HUES48 (cell line): ENCODE results near the gene ZNF287.

ENCODE experiments used
- H3K27ac ChIP-seq: one replicate; pipeline ENCODE4 v1.7.0; 2013; ENCODE audit warnings: low read depth, low read length, inconsistent platforms
- H3K27me3 ChIP-seq: 2 replicates; pipeline ENCODE4 v1.6.1; 2013; ENCODE audit warnings: mild to moderate bottlenecking, low read length; ENCODE audit not compliant: control insufficient read depth, insufficient read depth
- H3K36me3 ChIP-seq: 2 replicates; pipeline ENCODE4 v1.6.1; 2013; ENCODE audit warnings: low read length; ENCODE audit not compliant: control insufficient read depth, insufficient read depth
- H3K4me1 ChIP-seq: 2 replicates; pipeline ENCODE4 v1.6.1; 2013; ENCODE audit warnings: mild to moderate bottlenecking, low read length; ENCODE audit not compliant: control insufficient read depth, insufficient read depth
- H3K4me3 ChIP-seq: 2 replicates; pipeline ENCODE4 v1.5.1; 2013; ENCODE audit warnings: mild to moderate bottlenecking, low read depth, low read length
- H3K9ac ChIP-seq: 2 replicates; pipeline ENCODE4 v1.6.1; 2013; ENCODE audit warnings: mild to moderate bottlenecking, low read depth, low read length, moderate library complexity
- H3K9me3 ChIP-seq: 2 replicates; pipeline ENCODE4 v1.6.1; 2013; ENCODE audit warnings: low read length; ENCODE audit not compliant: control insufficient read depth, insufficient read depth

The ZNF287 gene

GRCh38 chr17:16568541-16569357, at the start of gene ZNF287:
TSS of gene ZNF287 (minus strand) at chr17:16569204. CDS start at chr17:16567731, 1,473 bp downstream.
- Histone ChIP-seq H3K36me3 (no peaks in the 10 kb centered on the region), H3K9ac (no peak within 1 kb of the TSS), H3K4me3 (peak within 1 kb of the TSS; percentile 82), H3K27me3 (peaks cover 24% of the 10 kb centered on the region), H3K27ac (no peak within 1 kb of the TSS), H3K9me3 (no peaks in the 10 kb centered on the region), H3K4me1 (no peaks in the 10 kb centered on the region; the same call in 1 of the 2 replicates)

- Histone ChIP-seq H3K36me3 (no peaks in the 10 kb centered on the region), H3K27me3 (no peaks in the 10 kb centered on the region), H3K27ac (no peak overlapping the region), H3K4me3 (no peak overlapping the region), H3K9ac (no peak overlapping the region), H3K4me1 (no peaks in the 10 kb centered on the region), H3K9me3 (peaks cover 45% of the 10 kb centered on the region)
Observed at GRCh38 chr17:16617481-16618060, 48.6 kb upstream of the ZNF287 start.

DNA sequence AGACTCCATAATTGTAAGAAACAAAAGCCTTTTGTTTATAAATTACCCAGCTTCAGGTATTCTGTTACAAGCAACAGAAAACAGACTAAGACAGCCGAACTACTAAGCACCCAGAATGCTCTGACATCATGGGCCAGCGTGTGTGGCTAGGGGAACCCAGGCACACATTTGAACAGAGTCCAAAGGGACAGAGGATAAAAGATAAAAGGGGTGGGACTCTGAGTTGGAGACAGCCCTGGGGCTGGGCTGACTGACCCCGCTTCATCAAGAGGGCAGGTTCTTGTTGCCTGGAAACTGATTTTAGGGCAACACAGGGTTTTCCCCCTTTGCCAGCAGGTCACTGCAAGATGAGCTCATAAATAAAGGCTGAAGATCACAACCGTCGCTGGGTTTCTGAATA, 30.5 kb upstream of the ZNF287 start:
- Histone ChIP-seq H3K4me3 (no peak overlapping the region), H3K9me3 (no peaks in the 10 kb centered on the region; the same call in 1 of the 2 replicates), H3K27me3 (no peaks in the 10 kb centered on the region)

GRCh38 chr17:16593356-16594102, 24.5 kb upstream of the ZNF287 start:
- Histone ChIP-seq H3K4me3 (no peak overlapping the region), H3K27ac (no peak overlapping the region), H3K9me3 (peaks cover 5% of the 10 kb centered on the region; the same call in 1 of the 2 replicates), H3K9ac (no peak overlapping the region), H3K36me3 (no peaks in the 10 kb centered on the region), H3K4me1 (no peaks in the 10 kb centered on the region), H3K27me3 (peaks cover 7% of the 10 kb centered on the region)

More for the DNA sequence above, 30.5 kb upstream of the ZNF287 start:
- Histone ChIP-seq H3K36me3 (no peaks in the 10 kb centered on the region), H3K4me1 (no peaks in the 10 kb centered on the region), H3K27ac (no peak overlapping the region), H3K9ac (no peak overlapping the region)

- H3K27ac ChIP-seq, result no peak overlapping the region
- H3K4me1 ChIP-seq, result no peaks in the 10 kb centered on the region
- peak overlapping the region; percentile 91 for H3K4me3 ChIP-seq
- peaks cover 21% of the 10 kb centered on the region for H3K27me3 ChIP-seq
- peak overlapping the region; percentile 76 for H3K9ac ChIP-seq
- peaks cover 5% of the 10 kb centered on the region; the same call in 1 of the 2 replicates for H3K9me3 ChIP-seq
- H3K36me3 ChIP-seq, result no peaks in the 10 kb centered on the region
Observed at GRCh38 chr17:16589097-16589969, 20.3 kb upstream of the ZNF287 start.

DNA sequence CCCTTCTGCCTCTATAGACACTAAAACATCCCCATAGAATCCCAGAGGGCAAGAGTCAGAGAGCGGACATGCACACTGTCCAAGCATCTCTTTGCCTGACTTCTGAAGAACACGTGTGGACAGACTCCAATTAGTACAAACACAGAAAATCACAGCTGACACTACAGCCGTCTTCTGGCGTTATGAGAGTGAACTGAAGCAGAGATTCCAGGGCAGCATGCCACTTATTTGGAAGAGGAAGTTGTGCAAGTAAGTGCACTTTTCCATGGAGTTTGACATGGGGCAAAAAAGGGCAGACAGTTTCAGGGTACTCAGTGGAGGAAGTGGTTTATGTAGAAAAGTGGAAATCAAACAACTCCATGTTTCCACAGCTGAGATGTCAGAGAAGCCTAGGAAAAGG, 16.8 kb upstream of the ZNF287 start:
- peaks cover 21% of the 10 kb centered on the region for H3K27me3 ChIP-seq

DNA sequence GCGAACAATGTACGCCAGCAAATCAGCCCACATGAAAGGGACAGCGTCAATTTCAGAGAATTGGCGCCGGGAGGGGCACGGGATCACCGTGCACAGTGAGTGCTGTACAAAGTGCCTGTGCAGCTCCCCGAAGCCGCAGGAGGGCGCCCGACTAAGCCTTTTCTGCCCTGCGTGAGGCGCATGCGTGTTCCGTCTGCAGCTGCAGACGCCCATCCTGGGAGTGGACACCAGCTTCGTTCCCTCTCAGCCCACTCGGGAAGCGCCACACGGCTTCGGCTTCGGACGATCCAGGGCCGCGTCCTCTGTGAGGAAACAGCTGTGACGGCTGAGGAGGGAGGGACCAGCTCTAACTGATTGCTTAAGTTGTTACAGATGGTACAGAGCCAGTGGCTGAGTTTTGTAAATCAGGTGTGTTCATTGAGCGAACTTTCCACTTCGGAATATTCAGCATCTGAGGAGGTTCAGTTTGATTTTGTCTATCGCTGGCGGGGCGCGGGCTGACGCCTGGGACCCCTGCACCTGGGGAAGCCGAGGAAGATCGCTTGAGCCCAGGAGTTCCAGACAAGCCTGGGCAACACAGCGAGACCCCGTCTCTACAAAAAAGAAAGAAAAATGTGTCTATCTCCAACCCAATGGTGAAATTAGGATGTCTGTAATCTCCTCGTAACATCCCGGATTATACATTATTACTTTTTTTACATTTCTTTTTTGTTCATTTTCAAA, 15.4 kb upstream of the ZNF287 start:
- H3K9ac ChIP-seq, result no peak overlapping the region
- no peaks in the 10 kb centered on the region for H3K36me3 ChIP-seq
- peaks cover 21% of the 10 kb centered on the region for H3K27me3 ChIP-seq
- H3K4me1 ChIP-seq, result no peaks in the 10 kb centered on the region
- H3K27ac ChIP-seq, result no peak overlapping the region
- peak overlapping the region; percentile 54 for H3K4me3 ChIP-seq
- H3K9me3 ChIP-seq, result no peaks in the 10 kb centered on the region

More for the DNA sequence above, 16.8 kb upstream of the ZNF287 start:
- Histone ChIP-seq H3K36me3 (no peaks in the 10 kb centered on the region), H3K27ac (no peak overlapping the region), H3K9ac (no peak overlapping the region), H3K4me1 (no peaks in the 10 kb centered on the region), H3K9me3 (peaks cover 5% of the 10 kb centered on the region; the same call in 1 of the 2 replicates), H3K4me3 (no peak overlapping the region)

GRCh38 chr17:16583781-16584180, 14.8 kb upstream of the ZNF287 start:
- Histone ChIP-seq H3K27me3 (peaks cover 16% of the 10 kb centered on the region), H3K4me1 (no peaks in the 10 kb centered on the region), H3K4me3 (no peak overlapping the region), H3K36me3 (no peaks in the 10 kb centered on the region), H3K9ac (no peak overlapping the region), H3K9me3 (no peaks in the 10 kb centered on the region), H3K27ac (no peak overlapping the region)

- Histone ChIP-seq H3K27ac (no peak overlapping the region), H3K9me3 (no peaks in the 10 kb centered on the region)
Observed at GRCh38 chr17:16573466-16573865, 4.5 kb upstream of the ZNF287 start.

DNA sequence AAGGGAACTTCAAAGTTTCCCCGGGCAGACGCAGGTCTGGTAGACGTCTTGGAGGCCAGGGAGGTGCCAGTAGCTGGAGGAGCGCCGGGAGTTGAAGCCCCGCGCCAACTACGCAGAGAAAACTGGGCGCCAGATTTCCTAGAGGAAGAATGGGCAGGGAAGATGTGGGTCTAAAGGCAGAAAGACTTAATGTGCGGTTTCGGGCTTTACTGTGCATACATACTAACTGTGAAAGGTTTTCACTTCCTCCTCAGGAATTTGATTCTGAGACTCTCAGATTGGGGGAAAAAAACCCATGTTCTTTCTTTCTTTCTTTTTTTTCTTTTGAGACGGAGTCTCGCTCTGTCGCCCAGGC, 331 bp upstream of the ZNF287 start:
- H3K27me3 ChIP-seq, result peaks cover 24% of the 10 kb centered on the region
- H3K27ac ChIP-seq, result no peak overlapping the region
- no peak overlapping the region for H3K9ac ChIP-seq
- no peaks in the 10 kb centered on the region for H3K36me3 ChIP-seq
- H3K4me3 ChIP-seq, result peak overlapping the region; percentile 82; the same call in 1 of the 2 replicates
- H3K4me1 ChIP-seq, result no peaks in the 10 kb centered on the region; the same call in 1 of the 2 replicates
- no peaks in the 10 kb centered on the region for H3K9me3 ChIP-seq

More at GRCh38 chr17:16573466-16573865, 4.5 kb upstream of the ZNF287 start:
- H3K9ac ChIP-seq, result no peak overlapping the region
- H3K36me3 ChIP-seq, result no peaks in the 10 kb centered on the region
- H3K4me3 ChIP-seq, result no peak overlapping the region
- peaks cover 12% of the 10 kb centered on the region for H3K27me3 ChIP-seq
- H3K4me1 ChIP-seq, result no peaks in the 10 kb centered on the region; the same call in 1 of the 2 replicates
